ENCODE results near the gene XRN2.

Gene XRN2, protein sequence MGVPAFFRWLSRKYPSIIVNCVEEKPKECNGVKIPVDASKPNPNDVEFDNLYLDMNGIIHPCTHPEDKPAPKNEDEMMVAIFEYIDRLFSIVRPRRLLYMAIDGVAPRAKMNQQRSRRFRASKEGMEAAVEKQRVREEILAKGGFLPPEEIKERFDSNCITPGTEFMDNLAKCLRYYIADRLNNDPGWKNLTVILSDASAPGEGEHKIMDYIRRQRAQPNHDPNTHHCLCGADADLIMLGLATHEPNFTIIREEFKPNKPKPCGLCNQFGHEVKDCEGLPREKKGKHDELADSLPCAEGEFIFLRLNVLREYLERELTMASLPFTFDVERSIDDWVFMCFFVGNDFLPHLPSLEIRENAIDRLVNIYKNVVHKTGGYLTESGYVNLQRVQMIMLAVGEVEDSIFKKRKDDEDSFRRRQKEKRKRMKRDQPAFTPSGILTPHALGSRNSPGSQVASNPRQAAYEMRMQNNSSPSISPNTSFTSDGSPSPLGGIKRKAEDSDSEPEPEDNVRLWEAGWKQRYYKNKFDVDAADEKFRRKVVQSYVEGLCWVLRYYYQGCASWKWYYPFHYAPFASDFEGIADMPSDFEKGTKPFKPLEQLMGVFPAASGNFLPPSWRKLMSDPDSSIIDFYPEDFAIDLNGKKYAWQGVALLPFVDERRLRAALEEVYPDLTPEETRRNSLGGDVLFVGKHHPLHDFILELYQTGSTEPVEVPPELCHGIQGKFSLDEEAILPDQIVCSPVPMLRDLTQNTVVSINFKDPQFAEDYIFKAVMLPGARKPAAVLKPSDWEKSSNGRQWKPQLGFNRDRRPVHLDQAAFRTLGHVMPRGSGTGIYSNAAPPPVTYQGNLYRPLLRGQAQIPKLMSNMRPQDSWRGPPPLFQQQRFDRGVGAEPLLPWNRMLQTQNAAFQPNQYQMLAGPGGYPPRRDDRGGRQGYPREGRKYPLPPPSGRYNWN

GRCh38 chr20:21303061-21303871 lies at the start of gene XRN2:
Gene XRN2, plus strand, starts transcription at chr20:21303331. Its CDS starts 68 bp downstream, at chr20:21303399.
- DNase-seq, result peak; percentile 95

DNA sequence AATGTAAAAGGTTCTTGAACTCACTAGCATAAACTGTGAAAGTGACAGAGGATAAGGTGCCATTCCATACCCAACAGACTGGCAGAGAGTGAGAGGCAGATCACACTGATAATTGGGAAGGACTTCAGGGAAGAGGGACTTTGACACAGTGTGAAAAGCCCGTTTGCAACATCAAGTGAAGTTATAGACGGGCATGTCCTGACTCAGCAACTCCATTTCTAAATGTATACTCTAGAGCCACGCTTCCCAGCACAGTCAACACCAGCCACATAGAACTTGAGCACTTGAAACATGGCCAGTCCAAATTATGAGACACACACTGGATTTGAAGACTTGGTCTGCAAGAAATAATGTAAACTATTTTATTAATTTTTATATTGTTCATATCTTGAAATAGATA lies 45.9 kb upstream of the XRN2 start:
- no peak for DNase-seq

- no peak for DNase-seq
These were observed 44.7 kb upstream of the XRN2 start for GRCh38 chr20:21258411-21258810.

DNA sequence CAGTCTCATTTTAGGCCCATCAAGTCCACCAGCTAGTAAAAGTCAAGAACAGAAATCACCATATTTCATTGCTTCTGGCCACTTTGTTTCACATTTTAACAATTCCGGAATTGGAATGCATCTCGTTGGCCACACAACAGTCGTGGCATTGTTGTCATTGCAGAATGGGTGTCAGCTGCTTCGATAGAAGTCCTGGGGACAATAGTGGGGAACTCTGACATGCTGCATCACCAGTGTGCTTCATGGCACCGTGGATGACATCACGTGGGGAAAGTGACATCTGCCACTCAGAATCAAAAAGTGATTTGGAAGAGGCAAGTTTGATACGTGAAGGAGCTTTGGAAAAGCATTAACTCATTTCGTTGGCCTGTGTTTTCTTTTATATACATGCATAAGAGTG lies 43.8 kb upstream of the XRN2 start:
- no peak for DNase-seq

DNA sequence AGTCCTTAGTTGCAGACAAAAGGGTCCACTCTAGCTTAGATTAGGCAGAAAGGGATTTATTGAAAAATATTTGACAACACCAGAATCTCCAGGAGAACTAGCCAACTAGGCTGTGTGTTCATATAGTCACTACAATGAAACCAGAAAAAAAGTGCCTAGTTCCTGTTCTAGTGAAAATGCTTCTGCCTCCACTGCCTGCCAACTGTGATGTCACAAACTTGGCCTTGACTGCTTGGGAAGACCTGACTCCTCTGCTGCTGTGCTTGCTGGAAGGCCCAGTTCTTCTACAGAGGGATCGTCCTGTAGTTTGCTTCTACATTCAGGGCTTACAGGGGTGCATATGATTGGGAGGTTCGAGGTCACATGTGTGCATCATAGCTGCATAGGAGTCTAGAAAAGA lies 40.3 kb upstream of the XRN2 start:
- DNase-seq, result no peak

GRCh38 chr20:21265261-21266190 lies 37.6 kb upstream of the XRN2 start:
- no peak for DNase-seq

GRCh38 chr20:21266191-21266536 lies 37.0 kb upstream of the XRN2 start:
- no peak for DNase-seq

- DNase-seq, result no peak
These were observed 33.4 kb upstream of the XRN2 start for GRCh38 chr20:21269772-21270171.

- no peak for DNase-seq
These were observed 32.3 kb upstream of the XRN2 start for GRCh38 chr20:21270806-21271205.

DNA sequence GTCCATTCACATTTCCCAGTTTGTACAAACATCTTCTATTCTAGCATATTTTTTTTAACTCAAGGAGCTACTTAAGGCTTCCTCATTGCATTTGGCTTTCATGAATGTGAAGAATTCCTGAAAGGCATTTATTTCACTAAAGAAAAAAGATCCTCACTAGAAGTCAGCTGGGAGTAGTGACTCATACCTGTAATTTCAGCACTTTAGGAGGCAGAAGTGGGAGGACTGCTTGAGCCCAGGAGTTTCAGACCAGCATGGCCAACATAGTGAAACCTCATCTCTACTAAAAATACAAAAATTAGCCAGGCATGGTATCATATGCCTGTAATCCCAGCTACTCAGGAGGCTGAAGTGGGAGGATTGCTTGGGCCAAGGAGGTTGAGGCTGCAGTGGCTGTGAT lies 30.9 kb upstream of the XRN2 start:
- DNase-seq, result peak; percentile 10

- no peak for DNase-seq
These were observed 30.5 kb upstream of the XRN2 start for GRCh38 chr20:21272679-21273078.

- no peak for DNase-seq
These were observed 29.3 kb upstream of the XRN2 start for GRCh38 chr20:21273755-21274386.

- DNase-seq, result no peak
These were observed 24.3 kb upstream of the XRN2 start for GRCh38 chr20:21278829-21279228.

- DNase-seq, result no peak
These were observed 23.2 kb upstream of the XRN2 start for GRCh38 chr20:21279706-21280521.

- no peak for DNase-seq
These were observed 22.6 kb upstream of the XRN2 start for GRCh38 chr20:21280522-21281016.

DNA sequence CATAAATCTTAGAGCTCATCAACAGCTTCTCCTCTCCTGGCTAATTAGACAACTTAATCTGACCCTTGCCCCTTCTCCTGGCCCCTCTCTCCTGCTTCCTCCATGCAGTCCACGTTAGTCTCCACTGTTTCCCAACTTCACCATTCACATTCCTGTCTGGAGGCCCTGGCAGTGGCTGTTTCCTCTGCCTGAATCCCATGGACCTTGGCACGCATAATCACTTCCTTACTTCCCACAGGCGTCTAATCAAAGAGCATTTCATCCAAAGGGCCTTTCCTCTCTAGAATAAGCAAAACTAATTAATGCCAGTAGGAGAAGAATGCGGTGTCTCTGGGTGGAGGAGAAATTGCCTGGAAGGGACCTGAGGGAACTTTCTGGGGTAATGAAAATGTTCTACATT lies 16.4 kb upstream of the XRN2 start:
- no peak for DNase-seq

GRCh38 chr20:21288587-21289370 lies 14.4 kb upstream of the XRN2 start:
- DNase-seq, result no peak

- no peak for DNase-seq
These were observed 13.5 kb upstream of the XRN2 start for GRCh38 chr20:21289651-21290050.

- DNase-seq, result no peak
These were observed 12.1 kb upstream of the XRN2 start for GRCh38 chr20:21291026-21291425.

- no peak for DNase-seq
These were observed 8.4 kb upstream of the XRN2 start for GRCh38 chr20:21294755-21295154.

All from fibroblast of skin of right quadriceps (primary cell).